Astrocyte (in vitro differentiated cells and primary cell): Measurements from ENCODE around the gene TMEM192. TPM values are rescaled to one million over a fixed set of nuclear protein-coding genes. Genes with fewer than 3 reads are reported as not detected.

Experiments
- DNase-seq: peaks from one replicate; pipeline ENCODE4 v3.0.0-alpha.2; 2010; ENCODE audit warnings: low read depth
- FAIRE-seq: peaks from 2 replicates; lab custom pipeline; 2011; peaks lifted over from hg19 to GRCh38; lab: Jason Lieb, UNC
- H2AFZ ChIP-seq: 2 replicates; pipeline ENCODE4 v1.6.0; 2012; ENCODE audit warnings: low read depth, low read length, inconsistent platforms
- H3K27ac ChIP-seq: 2 replicates; pipeline ENCODE4 v1.5.1; 2011; ENCODE audit warnings: low read depth, low read length, inconsistent platforms
- H3K27me3 ChIP-seq: 2 replicates; pipeline ENCODE4 v1.6.0; 2011; ENCODE audit warnings: low read length, inconsistent platforms; ENCODE audit not compliant: insufficient read depth
- H3K36me3 ChIP-seq: 2 replicates; pipeline ENCODE4 v1.5.1; 2011; ENCODE audit warnings: low read length, inconsistent platforms; ENCODE audit not compliant: insufficient read depth
- H3K4me1 ChIP-seq: 2 replicates; pipeline ENCODE4 v1.5.1; 2011; ENCODE audit warnings: low read length, inconsistent platforms; ENCODE audit not compliant: insufficient read depth
- H3K4me2 ChIP-seq: 2 replicates; pipeline ENCODE4 v1.6.0; 2012; ENCODE audit warnings: low read length, inconsistent platforms
- H3K4me3 ChIP-seq: 2 replicates; pipeline ENCODE4 v1.5.1; 2011; ENCODE audit warnings: low read depth, mild to moderate bottlenecking, low read length, inconsistent platforms; ENCODE audit not compliant: insufficient read depth
- H3K79me2 ChIP-seq: 2 replicates; pipeline ENCODE4 v1.6.0; 2012; ENCODE audit warnings: mild to moderate bottlenecking, low read length, inconsistent platforms; ENCODE audit not compliant: insufficient read depth
- H3K9ac ChIP-seq: 2 replicates; pipeline ENCODE4 v1.6.0; 2012; ENCODE audit warnings: mild to moderate bottlenecking, low read length, inconsistent platforms
- H3K9me3 ChIP-seq: 2 replicates; pipeline ENCODE4 v1.5.1; 2012; ENCODE audit warnings: low read depth, mild to moderate bottlenecking, low read length, inconsistent platforms; ENCODE audit not compliant: insufficient read depth
- H4K20me1 ChIP-seq: 2 replicates; pipeline ENCODE4 v1.6.0; 2012; ENCODE audit warnings: low read length, inconsistent platforms; ENCODE audit not compliant: insufficient read depth
- H3K27ac Mint-ChIP-seq: one replicate; pipeline ENCODE4 v1.8.0; 2021; ENCODE audit warnings: mild to moderate bottlenecking, mixed read lengths; ENCODE audit not compliant: unreplicated experiment
- H3K27me3 Mint-ChIP-seq: one replicate; pipeline ENCODE4 v1.8.0; 2021; ENCODE audit warnings: low read depth, mixed read lengths; ENCODE audit not compliant: unreplicated experiment
- H3K36me3 Mint-ChIP-seq: one replicate; pipeline ENCODE4 v1.8.0; 2021; ENCODE audit warnings: low read depth, mixed read lengths; ENCODE audit not compliant: unreplicated experiment
- H3K4me1 Mint-ChIP-seq: one replicate; pipeline ENCODE4 v1.8.0; 2021; ENCODE audit warnings: low read depth, mixed read lengths; ENCODE audit not compliant: unreplicated experiment
- H3K4me3 Mint-ChIP-seq: one replicate; pipeline ENCODE4 v1.8.0; 2021; ENCODE audit warnings: mild to moderate bottlenecking, moderate library complexity, mixed read lengths; ENCODE audit not compliant: unreplicated experiment
- H3K9me3 Mint-ChIP-seq: one replicate; pipeline ENCODE4 v1.8.0; 2021; ENCODE audit warnings: mild to moderate bottlenecking, mixed read lengths; ENCODE audit not compliant: unreplicated experiment
- CTCF ChIP-seq: IDR thresholded peaks from 2 replicates; pipeline ENCODE4 v1.5.1; 2011; ENCODE audit warnings: low read depth, mild to moderate bottlenecking, inconsistent platforms, low read length, moderate library complexity; ENCODE audit not compliant: insufficient read depth
- EZH2 ChIP-seq: IDR thresholded peaks from 2 replicates; pipeline ENCODE4 v1.6.1; 2012; ENCODE audit warnings: mild to moderate bottlenecking, low read length, inconsistent platforms; ENCODE audit not compliant: insufficient read depth
- total RNA-seq: library from RNA; stranded (reverse); gene quantifications from 2 replicates; pipeline ENCODE4 v1.2.1, GENCODE V29; 2021

TMEM192 gene
- total RNA-seq, 1 donor from 2014 or later, result 20.2 TPM

GRCh38 chr4:165106518-165106917 lies 6.1 kb downstream of the TMEM192 start:
- H3K9me3 Mint-ChIP-seq, result no peaks in the 10 kb centered on the region
- H3K27ac Mint-ChIP-seq, result no peak overlapping the region
- Histone ChIP-seq H4K20me1 (no peaks in the 10 kb centered on the region), H3K9me3 (no peaks in the 10 kb centered on the region), H3K27me3 (no peaks in the 10 kb centered on the region), H3K4me1 (no peaks in the 10 kb centered on the region), H3K36me3 (no peaks in the 10 kb centered on the region), H2AFZ (no peak overlapping the region), H3K27ac (no peak overlapping the region), H3K79me2 (no peaks in the 10 kb centered on the region), H3K4me2 (no peak overlapping the region), H3K9ac (no peak overlapping the region), H3K4me3 (no peak overlapping the region)
- H3K4me1 Mint-ChIP-seq, result no peaks in the 10 kb centered on the region
- no peak for FAIRE-seq
- no peaks in the 10 kb centered on the region for H3K27me3 Mint-ChIP-seq
- TF ChIP-seq CTCF (no peak), EZH2 (no peak)
- H3K36me3 Mint-ChIP-seq, result peaks cover 2% of the 10 kb centered on the region
- no peak overlapping the region for H3K4me3 Mint-ChIP-seq
- no peak for DNase-seq

- Histone ChIP-seq H3K4me2 (no peak overlapping the region), H2AFZ (no peak overlapping the region), H3K4me3 (no peak overlapping the region), H3K27ac (no peak overlapping the region), H3K9me3 (no peaks in the 10 kb centered on the region), H4K20me1 (no peaks in the 10 kb centered on the region), H3K36me3 (peaks cover 3% of the 10 kb centered on the region), H3K27me3 (no peaks in the 10 kb centered on the region), H3K79me2 (no peaks in the 10 kb centered on the region), H3K4me1 (no peaks in the 10 kb centered on the region), H3K9ac (no peak overlapping the region)
- DNase-seq, result no peak
- FAIRE-seq, result no peak
- H3K36me3 Mint-ChIP-seq, result peaks cover 2% of the 10 kb centered on the region
- no peak overlapping the region for H3K27ac Mint-ChIP-seq
- H3K4me1 Mint-ChIP-seq, result no peaks in the 10 kb centered on the region
- no peaks in the 10 kb centered on the region for H3K9me3 Mint-ChIP-seq
- TF ChIP-seq EZH2, result no peak
- TF ChIP-seq CTCF, result no peak
- no peak overlapping the region for H3K4me3 Mint-ChIP-seq
- H3K27me3 Mint-ChIP-seq, result no peaks in the 10 kb centered on the region
Observed at GRCh38 chr4:165101641-165102040, 11.0 kb downstream of the TMEM192 start.

- Histone ChIP-seq H3K27me3 (no peaks in the 10 kb centered on the region), H3K4me1 (no peaks in the 10 kb centered on the region), H3K4me2 (no peak overlapping the region), H3K9ac (no peak overlapping the region), H3K27ac (no peak overlapping the region), H2AFZ (no peak overlapping the region), H3K79me2 (no peaks in the 10 kb centered on the region), H3K4me3 (no peak overlapping the region), H4K20me1 (no peaks in the 10 kb centered on the region), H3K36me3 (peaks cover 3% of the 10 kb centered on the region), H3K9me3 (no peaks in the 10 kb centered on the region)
- Mint-ChIP-seq H3K36me3 (no peaks in the 10 kb centered on the region), H3K9me3 (no peaks in the 10 kb centered on the region), H3K4me3 (no peak overlapping the region), H3K4me1 (no peaks in the 10 kb centered on the region), H3K27me3 (no peaks in the 10 kb centered on the region), H3K27ac (no peak overlapping the region)
- no peak for FAIRE-seq
- no peak for TF ChIP-seq EZH2
- peak; percentile 62 for TF ChIP-seq CTCF
- DNase-seq, result peak; percentile 8
Observed at GRCh38 chr4:165096776-165097175, 15.9 kb downstream of the TMEM192 start.
